ENCODE results near the gene HAAO.

Gene HAAO

GRCh38 chr2:42767080-42767898 is 25.1 kb downstream of the HAAO start:
- DNase-seq: no peak

DNA sequence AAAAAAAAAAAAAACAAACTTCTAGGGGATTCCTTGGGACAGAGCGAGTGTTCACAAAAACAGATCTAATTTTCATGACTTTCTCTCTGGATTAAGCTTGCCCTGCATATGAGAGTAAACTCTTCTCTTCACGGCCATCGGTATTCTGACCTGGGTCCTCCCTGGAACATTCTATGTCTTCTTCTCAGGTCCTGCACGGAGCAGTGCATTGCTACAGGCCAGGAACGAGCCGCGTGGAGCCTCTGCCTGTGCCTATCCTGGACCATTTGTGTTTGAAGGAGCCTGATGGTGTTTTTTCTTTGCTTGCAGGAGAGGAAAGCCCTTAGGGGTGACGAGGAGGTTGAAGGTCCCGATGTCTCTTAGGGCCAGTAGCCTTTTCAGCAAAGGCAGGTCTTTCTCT is 26.7 kb downstream of the HAAO start:
- no peak for DNase-seq

DNA sequence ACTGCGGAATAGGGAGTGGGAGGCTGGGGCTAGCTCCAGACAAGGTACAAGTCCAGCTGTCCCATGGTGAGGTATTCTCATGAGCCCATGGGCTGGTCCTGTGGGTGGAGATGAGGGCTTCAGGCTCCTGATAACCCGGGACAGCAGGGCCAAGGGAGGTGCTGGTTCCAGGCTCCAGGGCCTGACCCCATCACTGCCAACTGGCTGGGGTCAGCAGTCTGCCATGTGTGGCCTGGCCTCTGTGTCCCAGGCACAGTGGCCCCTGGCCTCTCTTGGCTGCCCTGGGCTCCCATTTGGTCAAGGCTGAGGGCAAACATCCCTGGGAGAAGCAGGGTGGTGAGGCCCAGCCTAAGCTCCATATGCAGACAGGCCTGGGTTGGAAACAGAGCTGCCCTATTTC is 27.5 kb downstream of the HAAO start:
- no peak for DNase-seq

GRCh38 chr2:42764096-42764495 is 28.3 kb downstream of the HAAO start, which contains the start of gene OXER1:
Gene OXER1 (minus strand): TSS chr2:42764135. CDS start chr2:42764062, 73 bp downstream.
- DNase-seq: no peak

GRCh38 chr2:42762823-42763804 is 29.3 kb downstream of the HAAO start:
- DNase-seq: no peak

- DNase-seq: no peak
These were observed 30.2 kb downstream of the HAAO start for GRCh38 chr2:42762155-42762554.

- no peak for DNase-seq
These were observed 30.8 kb downstream of the HAAO start for GRCh38 chr2:42761554-42761953.

- no peak for DNase-seq
These were observed 33.6 kb downstream of the HAAO start for GRCh38 chr2:42758751-42759150.

DNA sequence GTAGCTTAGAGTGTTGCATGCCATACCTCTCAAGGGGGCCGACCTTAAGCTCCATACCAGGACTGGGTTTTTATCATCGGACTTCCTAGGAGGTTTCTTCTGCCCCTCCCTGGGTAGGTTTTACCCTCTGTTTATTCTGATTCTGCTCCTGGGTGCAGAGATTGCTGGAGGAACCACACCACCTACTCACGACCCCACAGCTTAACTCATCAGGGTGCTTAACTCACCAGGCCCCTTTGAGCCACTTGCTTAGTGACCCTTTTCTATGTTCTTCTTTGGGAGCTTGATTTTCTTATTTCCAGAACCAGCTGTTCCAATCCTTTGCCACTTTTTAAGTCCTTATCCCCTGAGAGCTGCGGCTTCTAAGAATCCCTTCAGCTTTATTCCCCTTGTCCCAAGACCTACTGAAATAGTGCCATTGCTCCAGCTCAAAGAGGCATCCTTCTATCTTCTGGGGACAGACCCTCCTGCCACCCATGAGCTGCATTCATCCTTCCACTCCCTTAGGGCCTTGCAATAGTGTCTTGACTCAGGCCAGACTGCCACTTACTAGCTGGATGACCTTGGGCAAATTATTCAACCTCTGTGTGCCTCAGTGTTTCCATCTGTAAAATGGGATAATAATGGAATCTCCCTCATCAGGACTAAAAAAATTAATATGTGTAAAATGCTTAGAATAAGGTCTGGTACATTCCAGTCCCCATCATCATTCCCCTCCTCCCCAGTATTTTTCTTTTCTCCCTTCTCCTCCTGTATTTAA is 34.2 kb downstream of the HAAO start:
- DNase-seq: no peak

DNA sequence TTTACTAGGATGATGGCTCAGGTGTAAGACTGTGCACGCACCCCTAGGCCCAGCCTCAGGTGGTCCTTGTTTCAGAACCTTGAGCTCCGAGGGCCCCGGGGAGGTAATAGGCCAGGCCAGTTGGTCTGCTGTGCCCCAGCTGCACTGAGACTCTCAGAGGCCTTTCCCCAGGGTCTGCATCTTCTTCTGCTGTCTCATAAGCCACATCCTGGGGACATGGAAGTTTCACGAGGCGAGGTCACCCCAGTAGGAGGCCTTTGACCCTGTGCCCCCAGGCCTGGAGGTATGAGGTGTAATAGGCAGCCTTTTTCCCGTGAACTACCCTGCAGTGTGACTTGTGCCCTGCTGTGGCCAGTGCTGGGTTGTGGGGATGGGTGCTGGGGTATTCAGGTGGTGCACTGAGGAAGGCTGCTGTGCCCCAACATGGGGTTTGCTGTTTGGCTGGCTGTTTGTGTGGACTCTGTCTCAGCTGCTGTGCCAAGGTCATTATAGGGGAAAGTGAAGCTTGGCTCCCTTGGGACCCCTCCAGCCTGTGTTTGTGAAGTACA is 35.3 kb downstream of the HAAO start:
- no peak for DNase-seq

GRCh38 chr2:42756150-42756775 is 36.1 kb downstream of the HAAO start:
- DNase-seq: no peak

DNA sequence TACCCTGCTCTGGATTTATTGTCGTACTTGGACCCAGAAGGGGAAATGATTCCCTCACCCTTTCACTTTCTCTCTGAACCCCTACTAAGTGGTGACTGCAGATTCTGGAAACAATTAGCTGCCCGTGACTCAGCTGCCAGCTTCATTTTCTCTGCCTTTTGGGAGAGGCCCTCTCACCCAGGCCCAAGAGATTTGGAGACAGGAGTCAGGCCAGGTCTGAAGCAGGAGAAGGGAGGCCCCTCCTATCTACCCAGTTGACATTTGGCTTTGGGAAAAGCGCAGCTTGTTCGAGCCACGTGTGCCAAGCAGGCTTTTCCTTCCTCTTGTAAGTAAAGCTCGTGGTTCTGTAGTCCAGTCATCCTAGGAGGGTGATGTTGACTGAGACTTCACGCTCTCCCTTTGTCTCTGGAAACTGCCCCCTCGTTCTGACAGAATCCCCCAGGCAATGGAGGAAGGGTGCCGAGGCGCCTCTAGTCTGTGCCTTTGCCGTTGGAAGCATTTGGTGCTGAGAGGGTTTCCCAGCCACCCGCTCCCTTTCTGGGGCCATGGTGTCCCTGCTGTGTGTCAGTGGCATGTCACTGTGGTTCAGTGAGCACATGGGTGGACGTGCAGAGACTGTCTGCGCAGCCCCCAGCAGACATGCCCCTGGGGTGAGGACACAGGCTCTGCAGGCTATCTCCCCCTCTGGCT is 37.0 kb downstream of the HAAO start:
- peak; percentile 38 for DNase-seq

- no peak for DNase-seq
These were observed 37.6 kb downstream of the HAAO start for GRCh38 chr2:42754776-42755140.

DNA sequence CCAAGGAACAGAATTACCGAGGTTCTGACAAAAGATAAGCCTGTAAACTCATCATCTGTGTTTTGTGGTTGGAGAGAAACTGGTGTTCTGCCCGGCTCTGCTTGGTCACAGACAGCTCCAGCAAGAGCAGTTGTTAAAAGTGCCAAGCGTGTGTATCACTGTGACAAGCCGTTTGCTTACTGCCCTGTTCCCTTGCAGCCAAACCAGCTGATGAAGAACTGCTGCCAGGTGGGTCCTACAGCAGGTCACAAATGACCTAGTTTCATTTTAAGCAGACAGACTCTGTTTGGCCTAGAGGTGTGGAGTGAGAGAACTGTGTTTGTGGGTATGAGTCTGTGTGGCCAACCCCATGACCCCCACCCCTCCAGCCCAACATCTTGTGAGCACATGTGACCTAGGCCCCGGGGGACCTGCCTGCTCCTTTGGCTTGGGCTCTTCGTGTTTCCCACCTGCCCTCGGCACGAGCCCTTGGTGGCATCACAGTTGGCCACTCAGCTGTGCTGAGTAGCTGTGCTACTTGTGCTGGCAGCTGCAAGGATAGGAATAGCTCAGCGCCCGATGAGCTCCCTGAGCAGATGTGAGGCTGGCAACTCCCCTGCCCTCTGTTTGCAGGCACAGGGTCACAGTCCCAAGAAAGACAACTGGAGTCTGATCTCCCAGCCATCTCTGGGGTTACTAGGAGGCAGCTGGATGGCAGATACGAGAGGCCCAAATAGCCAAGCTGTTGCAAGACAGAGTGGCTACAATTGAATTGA is 38.2 kb downstream of the HAAO start:
- no peak for DNase-seq

GRCh38 chr2:42752816-42753813 is 39.3 kb downstream of the HAAO start:
- no peak for DNase-seq

DNA sequence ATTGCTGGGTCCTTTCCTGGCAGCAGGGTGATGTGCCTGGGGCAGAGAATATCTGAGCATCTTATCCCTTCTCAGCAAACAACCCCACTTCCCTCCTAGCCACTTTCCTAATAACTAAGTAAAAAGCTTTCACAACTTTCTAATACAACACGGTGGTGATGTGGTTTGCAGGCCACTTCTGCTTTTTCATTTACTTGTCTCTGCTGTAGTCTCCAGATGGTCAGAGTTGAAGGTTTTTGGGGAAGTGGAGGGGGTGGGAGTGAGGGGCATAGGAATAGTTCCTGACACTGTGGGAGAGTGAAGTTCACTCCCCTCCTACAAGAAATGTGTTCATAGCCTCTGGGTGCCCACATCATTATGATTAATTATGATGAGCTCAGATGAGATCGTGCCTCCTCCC is 40.1 kb downstream of the HAAO start:
- DNase-seq: no peak

DNA sequence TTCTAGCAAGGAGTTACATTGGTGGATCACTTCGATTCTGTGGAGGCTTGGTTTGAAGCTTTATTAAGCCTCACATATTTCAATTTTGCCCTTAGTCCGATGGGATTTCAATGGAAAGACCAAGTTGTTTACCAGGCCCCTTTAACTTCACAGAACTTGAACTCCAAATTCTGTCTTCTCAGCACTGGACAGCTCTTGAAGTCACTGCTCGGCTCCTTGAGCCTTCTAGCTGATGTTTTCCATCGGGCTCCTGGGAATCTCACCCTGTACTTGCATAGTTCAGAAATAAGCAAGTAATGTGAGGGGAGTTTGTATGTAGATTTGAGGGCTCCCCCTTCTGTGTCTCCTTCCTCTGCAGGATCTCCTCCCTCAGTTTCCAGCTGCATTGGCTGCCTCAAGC is 43.5 kb downstream of the HAAO start:
- DNase-seq: no peak

GRCh38 chr2:42747422-42747821 is 45.0 kb downstream of the HAAO start:
- DNase-seq: no peak

- DNase-seq: no peak
These were observed 47.8 kb downstream of the HAAO start for GRCh38 chr2:42744545-42745082.

Data from activated CD4-positive, alpha-beta T cell treated with anti-CD3 and anti-CD28 coated beads for 48 hours (primary cell).